SK-N-SH (cell line): ENCODE data around the gene ST6GALNAC6. TPM values are rescaled to one million over a fixed set of nuclear protein-coding genes. Genes with fewer than 3 reads are reported as not detected.

ENCODE experiments used
- CTCF ChIA-PET: fragments of 300-600, 350-600 bp; formaldehyde crosslinking; extraction: SDS; loops from one replicate; lab custom pipeline; 2021; lab: Yijun Ruan, JAX
- POLR2A ChIA-PET: fragments of 350-600 bp; sonication (Branson Sonifier 250); formaldehyde crosslinking; extraction: SDS; loops from one replicate; lab custom pipeline; 2020; ENCODE audit warnings: antibody characterized with exemption, inconsistent platforms; lab: Yijun Ruan, JAX
- DNase-seq: peaks from one replicate; pipeline ENCODE4 v3.0.0; 2012
- H2AFZ ChIP-seq: fragments of 200-600 bp; sonication (generic); 2 replicates; pipeline ENCODE4 v1.8.1; 2016; ENCODE audit warnings: antibody characterized with exemption, mild to moderate bottlenecking, low read depth
- H3F3A ChIP-seq: fragments of 200-600 bp; sonication (generic); replicated peaks from 2 replicates; pipeline ENCODE3; 2016; ENCODE audit warnings: antibody characterized with exemption, mild to moderate bottlenecking; ENCODE audit not compliant: insufficient read depth
- H3K27ac ChIP-seq, 2 experiments: fragments of 200-500 bp in 1 of 2; fragments of 200-600 bp in 1 of 2; sonication (Bioruptor generic) in 1 of 2; sonication (generic), shearing (Covaris generic) in 1 of 2; 2 replicates each; pipeline versions ENCODE4 v1.5.1 to v1.6.1; 2014 to 2016; ENCODE audit warnings: low read depth in 2 of 2, inconsistent platforms in 1 of 2, low read length in 1 of 2, mild to moderate bottlenecking in 1 of 2, mixed read lengths in 1 of 2
- H3K27me3 ChIP-seq: fragments of 200-600 bp; sonication (generic), shearing (Covaris generic); 2 replicates; pipeline ENCODE4 v1.6.1; 2016; ENCODE audit warnings: mixed run types; ENCODE audit not compliant: insufficient read depth
- H3K36me3 ChIP-seq, 2 experiments: fragments of 200-500 bp in 1 of 2; fragments of 200-600 bp in 1 of 2; sonication (Bioruptor generic) in 1 of 2; sonication (generic) in 1 of 2; replicated peaks in 1 of 2; 2 replicates each; pipeline versions ENCODE3 to v1.5.1; 2014 to 2016; ENCODE audit warnings: low read length in 1 of 2, mild to moderate bottlenecking in 1 of 2; ENCODE audit not compliant: insufficient read depth in 2 of 2, control insufficient read depth in 1 of 2
- H3K4me1 ChIP-seq, 2 experiments: fragments of 200-500 bp in 1 of 2; fragments of 200-600 bp in 1 of 2; sonication (Bioruptor generic) in 1 of 2; sonication (generic), shearing (Covaris generic) in 1 of 2; 2 replicates each; pipeline versions ENCODE4 v1.5.1 to v1.6.1; 2014 to 2016; ENCODE audit warnings: low read depth in 1 of 2, low read length in 1 of 2, mixed run types in 1 of 2; ENCODE audit not compliant: insufficient read depth in 2 of 2, control insufficient read depth in 1 of 2
- H3K4me2 ChIP-seq: fragments of 200-600 bp; sonication (generic), shearing (Covaris generic); 2 replicates; pipeline ENCODE4 v1.6.1; 2017; ENCODE audit warnings: mixed run types
- H3K4me3 ChIP-seq, 2 experiments: fragments of 200-500 bp in 1 of 2; fragments of 200-600 bp in 1 of 2; sonication (Bioruptor generic) in 1 of 2; sonication (generic), shearing (Covaris generic) in 1 of 2; 2 replicates each; pipeline versions ENCODE4 v1.5.1 to v1.8.1; 2014 to 2016; ENCODE audit warnings: low read depth in 2 of 2, inconsistent platforms in 1 of 2, low read length in 1 of 2, mild to moderate bottlenecking in 1 of 2, mixed read lengths in 1 of 2, moderate library complexity in 1 of 2
- H3K79me2 ChIP-seq: fragments of 200-600 bp; sonication (generic); 2 replicates; pipeline ENCODE4 v1.8.1; 2017; ENCODE audit warnings: mild to moderate bottlenecking; ENCODE audit not compliant: insufficient read depth
- H3K9ac ChIP-seq: fragments of 200-600 bp; sonication (generic); 2 replicates; pipeline ENCODE4 v1.6.1; 2017; ENCODE audit warnings: mixed run types
- H3K9me2 ChIP-seq: fragments of 200-600 bp; sonication (generic); 2 replicates; pipeline ENCODE4 v1.6.1; 2017; ENCODE audit warnings: mixed run types
- H3K9me3 ChIP-seq: fragments of 200-600 bp; sonication (generic); 2 replicates; pipeline ENCODE4 v1.6.1; 2017; ENCODE audit warnings: mixed run types, mild to moderate bottlenecking, moderate library complexity
- H4K20me1 ChIP-seq: fragments of 200-600 bp; sonication (generic); 2 replicates; pipeline ENCODE4 v1.6.1; 2017; ENCODE audit warnings: mild to moderate bottlenecking, mixed run types; ENCODE audit not compliant: insufficient read depth
- CTCF ChIP-seq: fragments of 200-600 bp; sonication (generic); IDR thresholded peaks from 2 replicates; pipeline ENCODE4 v1.6.1; 2017; ENCODE audit warnings: antibody characterized with exemption, mild to moderate bottlenecking, moderate library complexity
- ELF1 ChIP-seq: IDR thresholded peaks from 2 replicates; pipeline ENCODE4 v1.4.0; 2012
- EP300 ChIP-seq, 2 experiments: IDR thresholded peaks; 2 replicates each; pipeline versions ENCODE4 v1.4.0 to v1.6.1; 2012; ENCODE audit warnings: borderline replicate concordance in 1 of 2, low read depth in 1 of 2, low read length in 1 of 2
- FOXJ3 ChIP-seq: sonication (generic); formaldehyde crosslinking; IDR thresholded peaks from 2 replicates; pipeline ENCODE4 v1.5.1; 2020; ENCODE audit warnings: mild to moderate bottlenecking, missing genetic modification reagents
- GABPA ChIP-seq: IDR thresholded peaks from 2 replicates; pipeline ENCODE4 v1.4.0; 2012; ENCODE audit warnings: low read depth, mild to moderate bottlenecking
- IRF3 ChIP-seq: fragments of 150-350 bp; IDR thresholded peaks from 2 replicates; pipeline ENCODE4 v1.6.1; 2016; ENCODE audit warnings: mild to moderate bottlenecking, low read depth, low read length
- MAX ChIP-seq: IDR thresholded peaks from 2 replicates; pipeline ENCODE4 v1.4.0; 2012; ENCODE audit warnings: low read depth
- NRF1 ChIP-seq: IDR thresholded peaks from 2 replicates; pipeline ENCODE4 v1.6.1; 2012; ENCODE audit warnings: low read depth, mild to moderate bottlenecking, low read length
- POLR2AphosphoS5 ChIP-seq: IDR thresholded peaks from 2 replicates; pipeline ENCODE4 v1.6.1; 2012; ENCODE audit warnings: low read depth, low read length
- REST ChIP-seq: IDR thresholded peaks from 2 replicates; pipeline ENCODE4 v1.6.1; 2012; ENCODE audit warnings: mild to moderate bottlenecking, low read depth, low read length, moderate library complexity
- RFX5 ChIP-seq: IDR thresholded peaks from 2 replicates; pipeline ENCODE4 v1.6.1; 2012; ENCODE audit warnings: mild to moderate bottlenecking, improper control_type of control experiment, low read length
- TAF1 ChIP-seq: IDR thresholded peaks from 2 replicates; pipeline ENCODE4 v1.6.1; 2012; ENCODE audit warnings: low read depth, mild to moderate bottlenecking, low read length, moderate library complexity, borderline replicate concordance
- TCF12 ChIP-seq: IDR thresholded peaks from 2 replicates; pipeline ENCODE4 v1.4.0; 2012
- USF1 ChIP-seq: IDR thresholded peaks from 2 replicates; pipeline ENCODE4 v1.4.0; 2012; ENCODE audit warnings: low read depth, borderline replicate concordance
- YY1 ChIP-seq: IDR thresholded peaks from 2 replicates; pipeline ENCODE4 v1.4.0; 2012; ENCODE audit warnings: low read depth, mild to moderate bottlenecking
- ZBTB33 ChIP-seq: IDR thresholded peaks from 2 replicates; pipeline ENCODE4 v1.4.0; 2012; ENCODE audit warnings: low read depth, borderline replicate concordance
- WGBS: methylation state at CpG from one replicate; pipeline ENCODE4 v1.1.6; 2017; ENCODE audit warnings: low lambda C conversion rate; 5-methylcytosine and 5-hydroxymethylcytosine counted together
- polyA plus RNA-seq, 3 experiments: library from polyadenylated mRNA; depleted of rRNA; stranded (reverse); fragments of >200 nt; gene quantifications; 2 replicates each; pipeline ENCODE4 v1.2.3, GENCODE V29; 2012

ST6GALNAC6 gene
- polyA plus RNA-seq, 1 of the 3 experiments (the other 2 are of a cell fraction): 34.8 TPM

- no peak overlapping the region for H3K9ac ChIP-seq
- H3K9me3 ChIP-seq: no peaks in the 10 kb centered on the region
- no peak for TF ChIP-seq CTCF
- no peak for TF ChIP-seq REST
- TF ChIP-seq TCF12: no peak
- no peak for TF ChIP-seq ZBTB33
- no peak for TF ChIP-seq USF1
- no peak for TF ChIP-seq YY1
- TF ChIP-seq MAX: no peak
- TF ChIP-seq GABPA: no peak
- TF ChIP-seq ELF1: no peak
- no peak for TF ChIP-seq NRF1
- no peak for TF ChIP-seq EP300 (IDR thresholded peaks at IDR 0.05; ENCODE audit: borderline replicate concordance in 1 of 2, low read depth in 1 of 2, low read length in 1 of 2)
- TF ChIP-seq POLR2AphosphoS5: no peak
- no peak for TF ChIP-seq TAF1
- TF ChIP-seq RFX5: no peak
- no peak for TF ChIP-seq IRF3
- TF ChIP-seq FOXJ3: no peak
- H3K4me3 ChIP-seq: no peak overlapping the region
- no peak for DNase-seq
- CTCF ChIA-PET: interaction anchor here (1.2 to 5.9 kb wide), 3 partner anchors 45 to 141 kb away, joined by 3 to 31 read pairs (median 12); partner anchors contain the start of gene TOR2A
- H3K4me1 ChIP-seq: peaks cover 9 to 39% of the 10 kb centered on the region in 2 experiments; a peak in 2 of 4 replicates
- H3K79me2 ChIP-seq: peaks cover 7% of the 10 kb centered on the region; the same call in 1 of the 2 replicates
- H3K27me3 ChIP-seq: no peaks in the 10 kb centered on the region
- H2AFZ ChIP-seq: no peak overlapping the region
- H3F3A ChIP-seq: peaks cover 2% of the 10 kb centered on the region
- no peaks in the 10 kb centered on the region for H4K20me1 ChIP-seq
- H3K4me2 ChIP-seq: peak overlapping the region; percentile 33; the same call in 1 of the 2 replicates
- H3K36me3 ChIP-seq: peaks cover 0 to 12% of the 10 kb centered on the region in 2 experiments
- no peaks in the 10 kb centered on the region for H3K9me2 ChIP-seq
- POLR2A ChIA-PET: no interaction called here
- no peak overlapping the region for H3K27ac ChIP-seq
- 83% methylated on average over 2 of the region's 14 CpGs for WGBS
These were observed 23.2 kb downstream of the ST6GALNAC6 start for GRCh38 chr9:127876026-127876763.
